Renal pelvis (tissue), 3 donors: Measurements from ENCODE around the gene TMPO. TPM values are rescaled to one million over a fixed set of nuclear protein-coding genes. Genes with fewer than 3 reads are reported as not detected.

Source experiments
- polyA plus RNA-seq, 3 donors: library from polyadenylated mRNA; unstranded; fragments of 120-200 nt; gene quantifications; one replicate each; pipeline ENCODE4 v1.2.1, GENCODE V29; 2013; ENCODE audit not compliant: insufficient read length in 3 of 3

TMPO gene
- polyA plus RNA-seq, 3 donors: 185 to 189 (median 188) TPM

Other genes starting within 250 kb of the TMPO start
- 100 to 1,000 TPM; 577 to 688 (median 657) TPM for gene SLC25A3, start 78.1 kb downstream of the TMPO start, polyA plus RNA-seq
- gene IKBIP, start 129.2 kb downstream of the TMPO start, polyA plus RNA-seq: 10 to 100 TPM; 21.3 to 24.2 (median 24.0) TPM
- 10 to 100 TPM; 27.9 to 33.4 (median 29.7) TPM for gene APAF1, start 129.7 kb downstream of the TMPO start, polyA plus RNA-seq